K562 (cell line): ENCODE data around the gene ERN1. TPM values are rescaled to one million over a fixed set of nuclear protein-coding genes. Genes with fewer than 3 reads are reported as not detected.

Experiments used
- ATAC-seq: fragments of 200-7000 bp; cut with Tn5 transposase; 3 replicates; pipeline ENCODE4 v1.9.1; 2020; ENCODE audit warnings: moderate library complexity
- BruUV-seq: library from RNA; stranded (reverse); fragments of 400-500 nt; replicated peaks from 2 replicates; lab custom pipeline; 2021; lab: Mats Ljungman, UMichigan
- CTCF ChIA-PET: fragments of 300-600 bp; formaldehyde crosslinking; extraction: SDS; loops from one replicate; lab custom pipeline; 2021; ENCODE audit warnings: low intra/inter-chr PET ratio; lab: Yijun Ruan, JAX
- POLR2A ChIA-PET: fragments of 300-600, 350-650 bp; sonication (Branson Sonifier 250); formaldehyde crosslinking; extraction: SDS; loops from one replicate; lab custom pipeline; 2021; ENCODE audit warnings: antibody characterized with exemption, inconsistent platforms; lab: Yijun Ruan, JAX
- DNase-seq, 4 experiments: peaks; one replicate each; pipeline versions ENCODE4 v3.0.0 to v3.0.0-alpha.2; 2011 to 2018; ENCODE audit warnings: low spot score in 3 of 4, mixed read lengths in 3 of 4; ENCODE audit errors: extremely low read depth in 1 of 4
- FAIRE-seq: peaks from 2 replicates; lab custom pipeline; 2011; peaks lifted over from hg19 to GRCh38; lab: Jason Lieb, UNC
- H2AFZ ChIP-seq: 2 replicates; pipeline ENCODE4 v1.6.0; 2011; ENCODE audit warnings: low read depth, low read length, control low read depth, inconsistent platforms
- H3K27ac ChIP-seq: fragments of 200-600 bp; 3 replicates; pipeline ENCODE4 v1.8.0; 2011; ENCODE audit warnings: low read depth, mild to moderate bottlenecking, control low read depth, inconsistent platforms, low read length, moderate library complexity, mixed read lengths; ENCODE audit errors: extremely low read depth
- H3K27me3 ChIP-seq, 2 experiments: fragments of 300-600 bp in 1 of 2; 2 replicates in 1 of 2; 3 replicates in 1 of 2; pipeline versions ENCODE4 v1.6.0 to v1.8.0; 2011; ENCODE audit warnings: inconsistent platforms in 2 of 2, low read length in 2 of 2, mild to moderate bottlenecking in 1 of 2, mixed read lengths in 1 of 2, moderate library complexity in 1 of 2; ENCODE audit not compliant: control insufficient read depth in 2 of 2, insufficient read depth in 2 of 2
- H3K36me3 ChIP-seq: fragments of 300-600 bp; 3 replicates; pipeline ENCODE4 v1.8.0; 2011; ENCODE audit warnings: mild to moderate bottlenecking, low read length, inconsistent platforms; ENCODE audit not compliant: control insufficient read depth, insufficient read depth
- H3K4me1 ChIP-seq, 2 experiments: fragments of 200-600 bp in 1 of 2; replicated peaks in 1 of 2; 2 replicates in 1 of 2; 3 replicates in 1 of 2; pipeline versions ENCODE4 v1.5.1 to v1.8.0; 2011; ENCODE audit warnings: inconsistent platforms in 2 of 2, low read length in 2 of 2, mild to moderate bottlenecking in 1 of 2, mixed read lengths in 1 of 2, moderate library complexity in 1 of 2; ENCODE audit not compliant: control insufficient read depth in 2 of 2, insufficient read depth in 2 of 2
- H3K4me2 ChIP-seq: 2 replicates; pipeline ENCODE4 v1.6.1; 2011; ENCODE audit warnings: low read length, control low read depth, inconsistent platforms, mixed read lengths; ENCODE audit not compliant: insufficient read depth
- H3K4me3 ChIP-seq: fragments of 200-600 bp; sonication (generic), shearing (Covaris generic); 2 replicates; pipeline ENCODE4 v1.5.1; 2016; ENCODE audit warnings: control low read depth, inconsistent platforms
- H3K79me2 ChIP-seq: fragments of 200-600 bp; 3 replicates; pipeline ENCODE4 v1.8.0; 2011; ENCODE audit warnings: low read length, inconsistent platforms; ENCODE audit not compliant: control insufficient read depth, insufficient read depth
- H3K9ac ChIP-seq, 2 experiments: 2 replicates each; pipeline versions ENCODE4 v1.6.0 to v1.6.1; 2011; ENCODE audit warnings: low read depth in 2 of 2, low read length in 2 of 2, control low read depth in 1 of 2, inconsistent platforms in 1 of 2, mild to moderate bottlenecking in 1 of 2, mixed read lengths in 1 of 2; ENCODE audit not compliant: insufficient read depth in 1 of 2
- H3K9me1 ChIP-seq: one replicate; pipeline ENCODE4 v1.6.0; 2011; ENCODE audit warnings: inconsistent platforms, mild to moderate bottlenecking, low read length, moderate library complexity; ENCODE audit not compliant: control insufficient read depth, insufficient read depth
- H3K9me3 ChIP-seq: replicated peaks from 2 replicates; pipeline ENCODE4 v1.5.1; 2011; ENCODE audit warnings: low read depth, low read length, inconsistent platforms; ENCODE audit not compliant: control insufficient read depth, insufficient read depth
- H4K20me1 ChIP-seq: replicated peaks from 2 replicates; pipeline ENCODE4 v1.6.1; 2011; ENCODE audit warnings: low read length, inconsistent platforms, mixed read lengths; ENCODE audit not compliant: control insufficient read depth, insufficient read depth
- ATF3 ChIP-seq, 2 experiments: fragments of 450-650 bp in 1 of 2; sonication (generic) in 1 of 2; formaldehyde crosslinking in 1 of 2; IDR thresholded peaks in 1 of 2; conservative IDR thresholded peaks in 1 of 2; 2 replicates each; pipeline versions ENCODE4 v1.6.1 to v1.8.1; 2016 to 2023; ENCODE audit warnings: mild to moderate bottlenecking in 2 of 2, moderate library complexity in 2 of 2, inconsistent platforms in 1 of 2, missing genetic modification reagents in 1 of 2
- CREB3L1 ChIP-seq: fragments of 450-650 bp; IDR thresholded peaks from 2 replicates; pipeline ENCODE4 v1.6.1; 2014; ENCODE audit warnings: low read depth, mild to moderate bottlenecking, moderate library complexity, borderline replicate concordance
- LEF1 ChIP-seq: fragments of 450-650 bp; IDR thresholded peaks from 2 replicates; pipeline ENCODE4 v1.6.1; 2016; ENCODE audit warnings: mild to moderate bottlenecking
- MBD1 ChIP-seq: fragments of 250-450 bp; sonication (Bioruptor Pico); IDR thresholded peaks from 2 replicates; pipeline ENCODE4 v1.8.0; 2022; ENCODE audit warnings: inconsistent platforms
- NFYB ChIP-seq: IDR thresholded peaks from 2 replicates; pipeline ENCODE4 v1.6.1; 2011; ENCODE audit warnings: mild to moderate bottlenecking, moderate library complexity; ENCODE audit not compliant: insufficient read length; ENCODE audit errors: extremely low read depth
- POLR2AphosphoS2 ChIP-seq: IDR thresholded peaks from 2 replicates; pipeline ENCODE4 v1.6.1; 2012; ENCODE audit warnings: low read length, improper control_type of control experiment
- PURB ChIP-seq: sonication (generic); formaldehyde crosslinking; IDR thresholded peaks from 2 replicates; pipeline ENCODE4 v1.9.0; 2021; ENCODE audit warnings: low read depth, mild to moderate bottlenecking, missing genetic modification reagents
- RFX1 ChIP-seq: fragments of 450-650 bp; IDR thresholded peaks from 2 replicates; pipeline ENCODE4 v1.6.1; 2016; ENCODE audit warnings: mild to moderate bottlenecking, moderate library complexity
- ZNF780A ChIP-seq: fragments of 250-450 bp; sonication (Bioruptor Pico); IDR thresholded peaks from 2 replicates; pipeline ENCODE4 v1.5.0; 2021; ENCODE audit warnings: mild to moderate bottlenecking
- WGBS: fragments of 100-300 bp; shearing (Covaris generic); methylation state at CpG from one replicate; pipeline ENCODE4 v1.1.6; 2016; ENCODE audit warnings: low coverage, mixed read lengths; ENCODE audit not compliant: insufficient coverage; ENCODE audit errors: missing lambda C conversion rate; 5-methylcytosine and 5-hydroxymethylcytosine counted together
- in situ Hi-C: fragments of 300-500 bp; cut with MboI; formaldehyde crosslinking; loops from 4 replicates; pipeline ENCODE4 v1.15.0; 2018; ENCODE audit warnings: inconsistent platforms, mixed read lengths
- intact Hi-C: fragments of 100-400 bp; cut with micrococcal nuclease; formaldehyde crosslinking; loops from 2 replicates; pipeline ENCODE4 v1.14.2; 2022
- polyA plus RNA-seq, 8 experiments: library from polyadenylated mRNA; depleted of rRNA in 4 of 8; stranded (reverse) in 5 of 8; unstranded in 3 of 8; fragments of >200 nt; fragmentation: Nextera tagmentation in 2 of 8; fragmentation: Illumina TruSeq in 1 of 8; extraction: Ambion mirVana in 2 of 8; extraction: Trizol in 1 of 8; gene quantifications; 2 replicates each; pipeline versions ENCODE4 v1.2.1 to v1.2.3, GENCODE V29; 2011 to 2014; ENCODE audit warnings: inconsistent platforms in 1 of 8, missing spikeins in 1 of 8
- total RNA-seq, 7 experiments: library from RNA; depleted of rRNA in 6 of 7; stranded (reverse); fragments of >200 nt in 6 of 7; fragmentation: Illumina TruSeq in 2 of 7; extraction: Trizol in 2 of 7; gene quantifications; 2 replicates each; pipeline versions ENCODE4 v1.2.1 to v1.2.3, GENCODE V29; 2011 to 2021; ENCODE audit warnings: low replicate concordance in 1 of 7

ERN1 gene
- total and polyA plus RNA-seq, 9 of the 15 experiments (the other 6 are each of a cell fraction or from before 2014, with no cell fraction given), result 2.1 to 22.5 (median 7.3) TPM

- Histone ChIP-seq H3K9me1 (no peaks in the 10 kb centered on the region), H2AFZ (no peak overlapping the region), H3K9me3 (no peaks in the 10 kb centered on the region), H3K79me2 (no peaks in the 10 kb centered on the region), H3K36me3 (peaks cover 4% of the 10 kb centered on the region; the same call in 1 of the 3 replicates), H3K9ac (no peak overlapping the region), H3K4me2 (no peak overlapping the region; the same call in 1 of the 2 replicates), H3K4me1 (peaks cover 0 to 4% of the 10 kb centered on the region in 2 experiments; a peak in 3 of 5 replicates), H4K20me1 (no peaks in the 10 kb centered on the region), H3K27ac (no peak overlapping the region), H3K27me3 (no peaks in the 10 kb centered on the region), H3K4me3 (no peak overlapping the region)
- peak; percentile 35 for FAIRE-seq
- BruUV-seq, result no TSS peak
- WGBS, result 69% methylated on average over 5 of the region's 5 CpGs
- ATAC-seq, result peak; percentile 66
- in situ Hi-C loops (loop anchor here (10.0 kb wide), 1 partner anchor 97 kb away; the partner anchor contains the start of gene ERN1), intact Hi-C loops (no loop called here)
- CTCF ChIA-PET, result no interaction called here
- POLR2A ChIA-PET, result interaction anchor here (1.0 kb wide), 1 partner anchor 108 kb away, joined by 3 read pairs; no protein-coding TSS in a partner anchor
- peak in 2 of 4 experiments; percentile 35 to 39 for DNase-seq
- TF ChIP-seq NFYB (peak; percentile 32), PURB (no peak), RFX1 (peak; percentile 29; the same call in 1 of the 2 replicates), LEF1 (0 out of 2 replicates have a peak, but pooled peaks have one; percentile 39)
Observed at GRCh38 chr17:64037802-64038201, 92.1 kb downstream of the ERN1 start.

GRCh38 chr17:64037180-64037579 lies 92.8 kb downstream of the ERN1 start:
- Histone ChIP-seq H3K9ac (no peak overlapping the region), H3K9me3 (no peaks in the 10 kb centered on the region), H4K20me1 (no peaks in the 10 kb centered on the region), H3K4me2 (no peak overlapping the region; the same call in 1 of the 2 replicates), H3K36me3 (peaks cover 4% of the 10 kb centered on the region; the same call in 1 of the 3 replicates), H3K79me2 (no peaks in the 10 kb centered on the region), H3K27ac (no peak overlapping the region), H3K4me1 (peaks cover 0 to 4% of the 10 kb centered on the region in 2 experiments; a peak in 3 of 5 replicates), H3K27me3 (no peaks in the 10 kb centered on the region), H2AFZ (no peak overlapping the region), H3K4me3 (no peak overlapping the region), H3K9me1 (no peaks in the 10 kb centered on the region)
- no peak for FAIRE-seq
- ChIA-PET CTCF (interaction anchor here (0.6 kb wide), 1 partner anchor 13 kb away, joined by 4 read pairs; no protein-coding TSS in a partner anchor), POLR2A (interaction anchor here (1.2 kb wide), 1 partner anchor 9 kb away, joined by 3 read pairs; no protein-coding TSS in a partner anchor)
- TF ChIP-seq CREB3L1 (no peak), MBD1 (CRISPR knock-in tag) (no peak), ATF3 (IDR thresholded peaks at IDR 0.05) (no peak), ATF3 (CRISPR knock-in tag; conservative IDR thresholded peaks at IDR 0.05) (no peak), ZNF780A (CRISPR knock-in tag) (no peak), POLR2AphosphoS2 (no peak)
- no peak for DNase-seq
- in situ Hi-C loops (loop anchor here (10.0 kb wide), 1 partner anchor 98 kb away; the partner anchor contains the start of gene ERN1), intact Hi-C loops (no loop called here)
- 80% methylated on average over 6 of the region's 6 CpGs for WGBS
- ATAC-seq, result no peak
- no TSS peak for BruUV-seq
